RWPE2 (cell line): ENCODE data around the gene GPD1L.
"Not testable (repeated sequence)": the region's sequence is repeated elsewhere in the genome, so short reads cannot be mapped to it uniquely, and the experiment has no call there.

ENCODE experiments used
- ATAC-seq: fragments of 200-7000 bp; cut with Tn5 transposase; 3 replicates; pipeline ENCODE4 v1.9.1; 2021; ENCODE audit warnings: low read depth
- DNase-seq: peaks from one replicate; pipeline ENCODE4 v3.0.0-alpha.2; 2020; ENCODE audit warnings: low spot score
- H3K27ac ChIP-seq: fragments of 450-650 bp; 2 replicates; pipeline ENCODE4 v1.5.1; 2017; ENCODE audit warnings: mild to moderate bottlenecking; ENCODE audit not compliant: poor library complexity, severe bottlenecking
- H3K27me3 ChIP-seq: fragments of 250-450 bp; sonication (Bioruptor Pico); 2 replicates; pipeline ENCODE4 v1.5.1; 2021; ENCODE audit warnings: mild to moderate bottlenecking, moderate library complexity; ENCODE audit not compliant: insufficient read depth, poor library complexity, severe bottlenecking
- H3K36me3 ChIP-seq: fragments of 250-450 bp; sonication (Bioruptor Pico); 2 replicates; pipeline ENCODE4 v1.5.1; 2020; ENCODE audit warnings: low read depth, mild to moderate bottlenecking, moderate library complexity
- H3K4me1 ChIP-seq: fragments of 250-450 bp; sonication (Bioruptor Pico); 2 replicates; pipeline ENCODE4 v1.5.1; 2021; ENCODE audit warnings: mild to moderate bottlenecking, moderate library complexity; ENCODE audit not compliant: insufficient read depth, poor library complexity, severe bottlenecking
- H3K4me3 ChIP-seq: fragments of 250-450 bp; sonication (Bioruptor Pico); 2 replicates; pipeline ENCODE4 v1.5.1; 2021; ENCODE audit warnings: mild to moderate bottlenecking, moderate library complexity; ENCODE audit not compliant: severe bottlenecking
- H3K9me3 ChIP-seq: fragments of 250-450 bp; sonication (Bioruptor Pico); 2 replicates; pipeline ENCODE4 v1.5.1; 2021; ENCODE audit warnings: mild to moderate bottlenecking, moderate library complexity; ENCODE audit not compliant: severe bottlenecking
- CTCF ChIP-seq: fragments of 450-650 bp; IDR thresholded peaks from one replicate; pipeline ENCODE4 v1.5.1; 2017; ENCODE audit warnings: mild to moderate bottlenecking, moderate library complexity; ENCODE audit not compliant: poor library complexity, severe bottlenecking

The GPD1L gene

DNA sequence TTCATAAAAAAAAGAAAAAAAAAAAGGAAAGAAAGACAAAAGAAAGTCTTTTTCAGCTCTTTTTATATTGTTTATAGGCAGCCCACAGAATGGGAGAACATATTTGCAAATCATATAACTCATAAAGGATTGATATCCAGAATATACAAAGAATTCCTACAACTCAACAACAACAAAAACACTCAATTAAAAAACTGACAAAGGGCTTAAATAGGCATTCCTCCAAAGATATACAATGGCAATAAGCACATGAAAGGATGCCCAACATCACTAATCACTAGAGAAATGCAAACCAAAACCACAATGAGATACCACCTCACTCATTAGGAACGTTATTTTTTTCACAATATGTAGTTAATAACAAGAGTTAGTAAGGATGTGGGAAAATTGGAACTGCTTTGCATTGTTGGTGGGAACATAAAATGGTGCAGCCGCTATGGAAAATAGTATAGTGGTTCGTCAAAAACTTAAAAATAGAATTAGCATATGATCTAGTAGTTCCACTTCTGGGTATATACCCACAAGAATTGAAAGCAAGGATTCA, 77.8 kb downstream of the GPD1L start:
- H3K9me3 ChIP-seq: no peaks in the 10 kb centered on the region
- H3K4me3 ChIP-seq: no peak overlapping the region
- ATAC-seq (no peak), DNase-seq (no peak)
- no peaks in the 10 kb centered on the region for H3K27me3 ChIP-seq
- H3K4me1 ChIP-seq: peaks cover 3% of the 10 kb centered on the region
- no peaks in the 10 kb centered on the region for H3K36me3 ChIP-seq
- H3K27ac ChIP-seq: no peak overlapping the region
- TF ChIP-seq CTCF: no peak

GRCh38 chr3:32186097-32186496, 79.7 kb downstream of the GPD1L start:
- ATAC-seq (no peak), DNase-seq (no peak)
- Histone ChIP-seq H3K27me3 (no peaks in the 10 kb centered on the region), H3K36me3 (no peaks in the 10 kb centered on the region), H3K9me3 (no peaks in the 10 kb centered on the region), H3K27ac (no peak overlapping the region), H3K4me1 (peaks cover 3% of the 10 kb centered on the region), H3K4me3 (no peak overlapping the region)
- no peak for TF ChIP-seq CTCF

GRCh38 chr3:32186876-32187275, 80.5 kb downstream of the GPD1L start:
- TF ChIP-seq CTCF: no peak
- Histone ChIP-seq H3K36me3 (no peaks in the 10 kb centered on the region), H3K4me3 (no peak overlapping the region), H3K27me3 (no peaks in the 10 kb centered on the region), H3K9me3 (no peaks in the 10 kb centered on the region), H3K27ac (no peak overlapping the region), H3K4me1 (peaks cover under 1% of the 10 kb centered on the region)
- DNase-seq: no peak
- ATAC-seq: no peak

- Histone ChIP-seq H3K27ac (no peak overlapping the region), H3K27me3 (no peaks in the 10 kb centered on the region), H3K9me3 (no peaks in the 10 kb centered on the region), H3K4me1 (no peaks in the 10 kb centered on the region), H3K4me3 (no peak overlapping the region), H3K36me3 (no peaks in the 10 kb centered on the region)
- no peak for TF ChIP-seq CTCF
- DNase-seq: no peak
- ATAC-seq: no peak
Observed at GRCh38 chr3:32189693-32190092, 83.3 kb downstream of the GPD1L start.

DNA sequence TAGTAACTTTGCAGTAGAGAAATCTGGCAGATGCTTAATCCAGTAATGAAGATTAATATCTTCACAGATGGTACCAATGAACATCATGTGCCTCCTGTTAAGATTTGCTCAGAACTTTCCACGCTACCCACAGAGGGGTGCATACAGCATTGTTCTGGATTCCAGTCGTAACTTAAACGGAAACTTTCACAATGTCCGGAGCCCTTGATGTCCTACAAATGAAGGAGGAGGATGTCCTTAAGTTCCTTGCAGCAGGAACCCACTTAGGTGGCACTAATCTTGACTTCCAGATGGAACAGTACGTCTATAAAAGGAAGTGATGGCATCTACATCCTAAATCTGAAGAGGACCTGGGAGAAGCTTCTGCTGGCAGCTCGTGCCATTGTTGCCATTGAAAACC, 84.1 kb downstream of the GPD1L start:
- not testable (repeated sequence) for H3K36me3 ChIP-seq, ATAC-seq, DNase-seq, H3K27ac ChIP-seq, H3K4me3 ChIP-seq, H3K9me3 ChIP-seq, H3K4me1 ChIP-seq, H3K27me3 ChIP-seq
